ENCODE data around the gene NPB.
A peak's percentile ranks its signal among the peaks of the same experiment; 100 is the strongest.

The NPB gene

DNA sequence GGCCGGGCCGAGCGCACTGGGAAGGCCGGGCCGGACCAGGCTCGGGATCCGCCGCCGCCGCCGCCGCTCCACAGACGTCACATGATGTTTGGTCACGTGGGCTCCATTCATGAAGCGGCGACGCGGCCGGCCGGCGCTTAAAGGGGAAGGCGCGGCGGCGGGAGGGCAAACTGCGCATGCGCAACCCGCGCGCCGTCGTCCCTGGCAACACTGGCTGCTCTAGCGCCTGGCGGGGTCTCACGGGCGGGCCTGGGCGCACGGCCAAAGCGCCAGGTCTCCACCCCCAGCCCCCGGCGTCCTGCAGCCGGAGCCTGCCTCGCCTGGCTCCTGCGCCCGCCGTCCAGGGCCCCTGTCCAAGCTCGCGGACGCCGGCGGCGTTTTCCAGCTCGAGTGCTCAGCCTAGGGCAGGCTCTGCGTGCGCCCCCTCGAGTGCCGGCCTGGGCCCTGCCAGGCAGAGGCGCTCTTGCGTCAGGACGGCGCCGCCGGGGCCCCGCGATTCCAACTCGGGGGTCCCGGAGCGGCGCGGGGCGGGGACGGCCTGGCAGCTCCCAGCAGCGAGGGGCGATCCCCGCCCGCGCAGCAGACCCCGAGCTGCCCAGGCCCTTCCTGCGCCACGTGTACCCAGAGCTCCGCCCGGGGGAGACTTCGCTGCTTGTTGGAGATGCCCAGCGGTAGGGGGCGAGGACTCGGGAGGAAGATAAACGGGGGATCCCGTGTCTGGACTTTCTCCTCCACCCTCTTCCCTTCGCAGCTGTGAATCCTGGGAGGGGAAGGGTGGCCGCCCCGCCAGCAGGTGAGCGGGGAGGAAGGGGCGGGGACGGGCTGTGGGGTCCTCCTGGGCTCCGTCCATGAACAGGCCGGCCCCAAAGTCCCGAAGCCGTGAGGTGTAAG is 25.9 kb downstream of the NPB start, which contains the start of gene MAFG:
TSS of gene MAFG (minus strand) at position 83 of the 891 bp plus-strand sequence. CDS start 4,550 bp downstream, outside the sequence.
- DNase-seq, result peak; percentile 74

DNA sequence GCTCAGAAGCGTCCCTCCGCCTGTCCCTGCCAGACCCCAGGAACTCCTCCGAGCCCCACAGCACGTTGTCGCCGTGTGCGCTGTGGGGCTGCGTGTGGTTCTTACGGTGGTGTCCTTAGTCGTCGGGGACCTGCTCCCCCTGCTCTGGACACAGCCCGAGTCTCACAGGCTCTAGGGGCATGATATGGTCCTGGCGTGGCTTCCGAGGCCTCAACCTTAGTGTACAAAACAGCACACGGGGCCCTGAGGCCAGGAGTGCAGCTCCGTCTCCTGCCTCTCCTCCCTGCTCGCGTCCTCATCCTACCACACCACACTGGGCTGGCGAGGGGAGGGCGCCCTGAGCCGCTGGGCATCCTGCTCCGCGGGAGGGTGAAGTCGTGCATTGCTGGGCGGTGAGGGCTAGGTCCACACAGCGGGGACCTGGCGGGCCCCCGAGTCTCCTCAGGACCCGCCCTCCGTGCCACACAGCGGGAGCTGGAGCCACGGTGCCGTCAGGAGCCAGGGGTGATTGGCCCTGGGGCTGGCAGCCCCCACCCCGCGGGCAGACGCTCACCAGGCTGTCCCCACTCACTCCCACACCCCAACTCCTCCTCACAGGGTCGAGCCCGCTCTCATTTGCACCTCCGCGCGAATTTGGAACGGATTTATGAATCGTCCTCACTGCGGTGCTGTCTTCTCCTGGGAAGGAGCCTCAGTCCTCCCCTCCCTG is 26.7 kb downstream of the NPB start:
- DNase-seq, result no peak

DNA sequence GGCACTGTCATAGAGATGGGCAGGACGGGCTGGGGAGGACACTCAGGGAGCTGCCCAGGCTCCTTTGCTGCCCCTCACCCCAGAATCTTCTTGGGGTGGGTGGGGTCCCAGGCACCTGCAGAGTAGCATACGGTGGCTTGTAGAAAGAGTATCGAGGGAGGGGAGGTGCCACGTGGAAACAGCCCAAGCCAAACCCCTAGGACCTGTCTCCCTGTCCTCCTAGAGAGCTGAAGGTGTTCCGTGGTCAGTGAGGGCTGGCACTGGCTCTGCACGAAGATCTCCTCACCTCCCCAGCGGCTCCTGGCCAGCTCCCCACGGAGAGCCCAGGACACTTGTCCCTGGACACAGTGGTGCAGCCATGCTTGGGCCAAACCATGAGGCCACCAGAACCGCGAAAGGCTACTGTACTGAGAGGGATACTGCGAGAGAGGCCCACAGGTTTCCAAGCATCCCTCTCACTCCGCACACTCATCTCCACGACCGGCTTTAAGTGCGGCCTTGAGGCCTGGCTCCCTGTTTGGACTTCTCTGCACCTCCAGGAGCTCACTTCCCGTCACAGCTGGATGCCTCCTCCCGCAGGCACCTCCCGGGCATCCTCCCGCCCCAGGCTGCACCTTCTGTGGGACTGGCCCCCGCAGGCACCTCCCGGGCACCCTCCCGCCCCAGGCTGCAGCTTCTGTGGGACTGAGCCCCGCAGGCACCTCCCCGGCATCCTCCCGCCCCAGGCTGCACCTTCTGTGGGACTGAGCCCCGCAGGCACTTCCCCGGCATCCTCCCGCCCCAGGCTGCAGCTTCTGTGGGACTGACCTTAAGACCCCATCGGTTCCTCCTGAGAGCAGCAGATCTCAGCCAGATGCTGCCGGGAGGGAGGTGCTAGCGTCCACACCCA is 27.5 kb downstream of the NPB start:
- no peak for DNase-seq

DNA sequence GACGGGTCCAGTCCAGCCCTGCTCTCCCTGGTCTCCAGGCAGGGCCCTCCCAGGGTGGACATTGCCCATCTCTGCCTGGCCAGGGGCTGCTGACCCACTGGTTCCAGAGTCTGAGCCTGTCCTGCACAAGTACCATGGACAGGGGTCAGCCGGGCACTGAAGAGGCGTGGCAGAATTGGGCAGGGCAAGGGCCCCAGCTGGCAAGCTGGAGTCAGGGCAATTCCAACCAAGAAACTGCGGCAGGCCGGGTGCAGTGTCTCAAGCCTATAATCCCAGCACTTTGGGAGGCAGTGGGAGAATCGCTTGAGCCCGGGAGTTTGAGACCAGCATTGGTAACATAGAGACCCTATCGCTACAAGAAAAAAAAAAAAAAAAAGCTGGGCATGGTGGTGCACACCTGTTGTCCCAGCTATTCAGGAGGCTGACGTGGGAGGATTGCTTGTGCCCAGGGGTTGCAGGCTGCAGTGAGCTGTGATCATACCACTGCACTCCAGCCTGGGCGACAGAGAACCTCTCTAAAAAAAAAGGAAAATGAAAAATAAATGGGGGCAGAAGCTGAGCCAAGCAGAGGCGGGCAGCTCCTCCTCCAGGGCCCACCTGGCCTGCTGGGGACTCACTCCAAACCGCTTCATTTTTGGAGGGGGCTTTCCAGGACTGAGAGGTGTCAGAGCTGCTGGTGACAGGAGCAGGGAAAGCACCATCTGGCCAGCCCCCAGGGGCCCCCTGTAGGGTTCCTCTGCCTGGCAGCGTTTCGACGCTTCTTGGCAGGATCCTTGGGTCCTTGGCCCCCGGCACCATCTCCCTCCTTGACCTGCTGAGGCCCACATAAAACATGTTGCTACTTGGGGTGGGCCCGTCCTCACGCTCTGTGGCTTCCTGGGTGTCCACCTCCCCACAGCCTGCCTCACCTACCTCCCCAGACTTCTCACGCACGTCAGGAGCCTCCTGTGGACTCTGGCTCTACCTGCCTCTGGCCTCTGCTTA is 28.4 kb downstream of the NPB start:
- DNase-seq, result no peak

- no peak for DNase-seq
Measured at GRCh38 chr17:81931189-81931556, 29.1 kb downstream of the NPB start.

GRCh38 chr17:81931557-81932332 is 29.7 kb downstream of the NPB start:
- no peak for DNase-seq

DNA sequence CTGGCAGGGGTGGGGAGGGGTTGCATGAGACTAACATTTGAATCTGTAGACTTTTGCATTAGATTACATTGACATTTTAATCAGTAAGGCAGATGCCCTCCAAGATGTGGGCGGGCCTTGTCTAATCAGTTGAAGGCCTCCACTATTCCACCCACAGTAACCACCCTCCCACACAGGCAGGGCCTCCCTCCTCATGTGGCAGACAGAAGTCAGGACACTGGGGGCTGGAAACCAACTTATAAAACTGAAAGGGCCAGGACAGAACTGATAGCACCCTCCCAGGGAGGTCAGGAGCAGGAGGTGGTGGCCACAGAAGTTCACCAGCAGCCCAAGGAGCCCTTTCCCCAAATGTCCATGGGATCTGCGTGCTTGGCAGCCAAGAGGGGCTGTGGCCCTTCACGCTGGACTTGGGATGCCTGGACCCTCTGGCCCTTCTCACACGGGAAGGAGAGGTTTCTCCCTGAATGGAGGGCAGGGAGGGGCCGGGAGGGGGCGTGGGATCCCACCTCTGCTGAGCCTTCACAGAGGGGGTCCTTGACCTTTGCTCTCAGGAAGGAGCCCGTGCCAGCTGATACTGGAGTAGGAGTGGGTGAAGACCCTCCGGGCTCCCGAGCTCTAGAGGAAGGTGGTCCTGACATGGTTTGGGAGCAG is 30.4 kb downstream of the NPB start:
- no peak for DNase-seq

DNA sequence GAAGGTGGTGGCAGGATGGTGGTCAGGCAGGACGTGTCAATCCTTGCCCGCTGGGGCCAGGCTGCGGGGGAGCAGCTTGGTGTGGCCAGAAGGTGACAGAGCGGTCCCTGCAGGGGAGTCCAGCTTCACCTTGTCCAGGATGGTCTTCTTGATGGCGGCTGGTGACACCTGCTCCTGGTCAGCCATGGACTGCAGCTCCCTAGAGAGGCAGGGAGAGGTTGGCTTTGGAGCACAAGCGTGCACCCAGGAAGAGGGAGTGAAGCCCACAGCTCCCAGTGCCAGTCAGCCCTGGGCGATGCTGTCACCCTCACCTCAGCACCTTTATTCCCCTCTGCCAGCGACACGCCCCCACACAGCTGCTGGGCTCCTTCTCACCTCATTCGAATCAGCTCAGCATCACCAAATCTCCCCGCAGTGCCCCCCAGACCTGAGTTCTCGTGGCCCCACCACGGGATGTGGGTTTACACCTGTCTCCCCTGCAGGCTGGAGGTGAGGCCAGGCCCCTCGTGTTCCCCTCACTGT is 31.2 kb downstream of the NPB start:
- no peak for DNase-seq

DNA sequence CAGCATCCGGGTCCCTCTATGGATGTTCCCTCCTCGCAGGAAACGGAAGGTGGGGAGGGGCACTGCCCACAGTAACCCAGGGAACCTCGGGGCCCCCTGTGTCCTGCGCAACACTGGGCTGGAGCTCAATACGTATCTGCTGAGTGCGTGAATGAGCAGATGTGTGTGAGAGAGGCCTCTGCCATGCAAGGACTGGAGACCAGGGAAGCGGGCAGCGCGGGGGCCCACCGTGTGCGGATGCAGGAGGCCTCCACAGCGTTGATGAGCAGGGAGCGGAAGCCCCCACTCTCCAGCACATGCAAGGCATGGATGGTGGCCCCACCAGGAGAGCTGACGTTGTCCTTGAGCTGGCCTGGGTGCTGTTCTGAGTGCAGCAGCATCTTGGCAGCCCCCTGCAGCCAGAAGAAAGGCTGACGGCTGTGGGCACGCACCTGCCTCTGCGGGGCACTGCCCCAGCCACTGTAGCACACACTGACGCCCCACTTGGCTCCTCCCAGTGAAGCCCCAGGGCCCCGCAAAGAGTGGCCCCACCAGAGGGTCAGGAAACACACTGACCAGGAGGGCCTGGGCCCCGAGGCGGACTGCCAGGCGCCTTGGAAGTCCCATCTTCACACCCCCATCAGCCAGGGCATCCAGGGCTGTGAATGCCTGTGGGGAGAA is 32.2 kb downstream of the NPB start:
- DNase-seq, result no peak

DNA sequence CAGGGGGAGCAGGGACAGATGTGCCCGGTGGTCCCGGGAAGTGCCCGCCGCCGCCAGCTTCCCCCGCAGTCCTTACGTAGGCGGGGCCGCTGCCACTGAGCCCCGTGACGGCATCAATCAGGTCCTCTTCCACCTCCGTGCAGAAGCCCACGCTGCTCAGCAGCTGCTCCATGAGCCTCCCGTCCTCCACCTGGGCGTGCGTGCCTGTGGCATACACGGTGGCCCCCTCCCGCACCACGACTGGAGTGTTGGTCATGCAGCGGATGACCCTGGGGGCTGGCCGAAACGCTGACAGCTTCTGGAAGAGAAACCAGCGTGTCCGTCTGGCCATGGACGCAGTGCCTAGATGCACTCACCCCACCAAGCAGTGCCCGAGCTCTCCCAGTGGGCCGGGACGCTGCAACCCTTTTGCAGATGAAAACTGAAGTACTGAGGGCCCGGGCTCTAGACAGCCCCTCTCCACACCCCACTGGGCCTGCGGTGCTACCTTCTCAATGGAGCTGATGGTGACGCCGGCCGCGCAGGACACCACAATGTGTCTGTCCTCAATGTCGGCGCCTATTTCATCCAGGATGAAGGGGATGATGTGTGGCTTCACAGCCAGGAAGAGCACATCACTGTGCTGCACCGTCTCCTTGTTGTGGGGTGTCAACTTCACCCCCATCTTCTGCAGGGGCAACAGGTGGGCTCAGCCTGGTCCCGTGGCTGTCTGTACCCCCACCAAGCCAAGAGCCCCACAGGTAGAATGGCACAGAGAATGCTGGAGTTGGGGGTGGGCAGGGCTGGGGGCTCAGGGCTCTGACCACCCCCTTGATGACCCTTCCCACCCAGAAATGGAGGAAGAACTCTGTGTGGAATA is 33.0 kb downstream of the NPB start:
- DNase-seq, result no peak

DNA sequence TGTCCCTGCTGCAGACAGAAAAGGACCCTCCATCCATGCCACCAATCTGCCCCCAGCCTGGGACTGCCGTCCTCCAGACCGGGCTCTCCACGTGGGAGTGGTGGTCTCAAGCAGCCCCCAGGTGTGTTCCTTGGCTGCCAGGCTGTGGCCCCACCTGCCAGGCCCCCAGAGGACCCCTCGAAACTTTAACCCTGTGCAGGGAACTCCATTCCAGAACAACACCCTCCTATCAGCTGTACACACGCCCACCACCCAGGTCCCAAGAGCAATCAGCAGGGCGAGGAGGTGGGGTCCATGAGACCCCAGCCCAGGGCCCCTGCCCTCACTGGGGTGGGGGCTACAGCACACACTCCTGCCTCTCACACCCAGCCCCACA is 33.7 kb downstream of the NPB start:
- no peak for DNase-seq

DNA sequence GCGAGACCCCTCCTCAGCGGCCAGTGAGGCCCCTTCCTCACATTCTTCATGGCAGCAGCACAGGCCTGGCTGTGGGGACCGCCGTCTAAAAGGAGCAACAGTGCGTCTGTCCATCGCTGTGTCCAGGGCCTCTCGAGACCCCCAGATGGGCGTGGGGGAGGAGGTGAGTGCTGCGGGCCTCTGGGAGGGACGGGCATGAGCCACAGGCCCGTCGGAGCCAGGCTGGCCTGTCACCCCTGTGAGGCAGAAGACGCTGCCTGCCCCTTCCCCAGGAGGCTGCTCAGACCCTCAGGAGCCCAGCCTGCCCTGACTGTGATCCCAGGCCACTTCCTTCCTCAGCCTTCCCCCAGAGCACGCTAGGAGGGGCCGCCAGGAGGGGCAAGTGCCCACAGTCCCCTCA is 37.2 kb downstream of the NPB start:
- DNase-seq, result no peak

DNA sequence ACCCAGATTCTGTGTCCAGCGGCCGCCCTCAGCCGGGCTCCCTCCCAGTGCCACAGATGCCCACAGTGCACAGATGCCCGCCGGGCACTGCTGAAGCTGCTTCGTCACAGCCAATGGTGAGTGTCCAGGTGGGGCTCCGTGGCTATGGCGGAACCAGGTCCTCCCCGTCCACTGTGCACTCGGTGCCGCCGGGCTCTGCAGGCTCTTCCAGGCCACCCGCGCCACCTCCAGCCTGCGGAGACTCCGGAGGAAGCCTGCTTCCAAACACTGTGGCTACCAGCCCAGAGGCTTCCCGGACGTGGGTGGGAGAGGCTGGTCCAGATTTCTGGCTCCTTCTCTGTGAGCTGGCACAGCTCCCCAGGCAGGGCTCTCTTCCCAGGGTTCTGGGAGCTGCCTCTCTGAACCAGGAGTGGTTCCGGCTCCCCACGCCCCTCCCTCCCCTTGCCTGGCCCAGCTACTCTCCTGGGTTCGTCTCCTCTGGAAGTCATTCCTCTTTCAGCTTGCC is 37.9 kb downstream of the NPB start:
- no peak for DNase-seq

GRCh38 chr17:81940538-81941483 is 38.8 kb downstream of the NPB start:
- no peak for DNase-seq

DNA sequence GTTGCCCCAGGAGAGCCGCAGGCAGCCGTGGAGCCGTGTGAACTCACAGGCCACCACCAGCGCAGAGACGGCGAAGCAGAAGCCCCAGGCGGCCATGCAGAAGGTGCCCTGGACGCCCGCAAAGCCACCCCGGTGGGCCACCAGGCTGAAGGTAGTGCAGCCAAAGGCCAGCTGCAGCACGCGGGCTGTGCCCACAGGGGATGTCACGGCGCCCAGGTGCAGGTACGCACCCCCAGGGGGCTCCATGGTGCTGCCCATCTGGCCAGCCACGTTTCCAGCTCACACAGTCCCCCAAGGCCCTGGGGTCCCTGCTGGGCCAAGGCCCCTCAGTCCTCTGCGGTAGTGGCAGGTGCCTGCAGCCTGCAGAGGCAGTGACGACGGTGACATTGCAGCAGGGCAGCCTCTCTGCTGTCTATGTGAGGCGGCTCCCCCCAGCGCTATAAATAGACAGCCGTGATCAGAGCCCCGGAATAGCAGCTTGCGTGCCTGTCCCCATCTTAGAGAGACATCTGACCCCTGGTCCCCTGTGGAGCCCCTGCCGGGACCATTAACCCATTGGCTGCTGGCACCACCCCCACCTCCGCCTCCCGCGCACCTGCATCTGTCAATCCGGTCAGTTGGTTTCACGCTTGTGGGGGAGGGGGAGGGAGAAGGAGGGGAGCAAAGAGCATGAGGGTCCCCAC is 39.6 kb downstream of the NPB start:
- DNase-seq, result no peak

DNA sequence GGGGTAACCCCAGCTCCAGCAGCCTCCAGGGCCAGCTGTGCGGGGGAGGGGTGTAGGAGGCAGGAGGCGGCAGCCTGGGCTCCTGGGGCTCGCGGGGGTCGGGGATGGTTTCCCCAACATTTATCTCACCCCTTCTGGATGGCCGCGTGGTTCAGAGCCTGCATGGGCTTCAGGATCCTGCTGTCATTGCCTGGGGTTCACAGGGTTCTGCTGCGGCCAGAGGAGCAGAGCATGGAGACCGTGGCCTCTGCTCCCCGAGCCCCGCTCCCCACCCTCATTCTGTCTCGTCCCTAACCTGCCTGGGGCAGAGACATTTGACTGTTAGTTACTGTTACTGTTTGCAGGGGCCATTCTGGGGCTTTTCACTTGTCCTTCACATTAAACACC is 40.1 kb downstream of the NPB start:
- DNase-seq, result no peak

DNA sequence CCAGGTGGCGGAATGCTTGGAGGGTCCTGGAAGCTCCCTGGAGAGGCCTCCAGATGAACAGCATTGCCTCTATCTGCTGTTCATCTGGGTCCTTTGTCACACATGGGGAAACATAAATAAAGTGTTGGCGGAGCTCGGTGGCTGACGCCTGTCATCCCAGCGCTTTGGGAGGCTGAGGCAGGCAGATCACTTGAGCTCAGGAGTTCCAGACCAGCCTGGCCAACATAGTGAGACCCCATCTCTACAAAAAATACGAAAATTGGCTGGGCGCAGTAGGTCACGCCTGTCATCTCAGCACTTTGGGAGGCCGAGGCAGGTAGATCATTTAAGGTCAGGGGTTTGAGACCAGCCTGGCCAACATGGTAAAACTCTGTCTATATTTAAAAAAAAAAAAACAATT is 42.8 kb downstream of the NPB start:
- no peak for DNase-seq
